Fibroblast of peridontal ligament (primary cell): ENCODE results near the gene ABI3BP.
"Not testable (repeated sequence)": the region's sequence is repeated elsewhere in the genome, so short reads cannot be mapped to it uniquely, and the experiment has no call there.

ENCODE experiments used
- DNase-seq: peaks from one replicate; pipeline ENCODE4 v3.0.0-alpha.2; 2010; ENCODE audit errors: extremely low read depth

Gene ABI3BP

GRCh38 chr3:100947119-100947518 lies 46.1 kb downstream of the ABI3BP start:
- DNase-seq, result no peak

GRCh38 chr3:100946096-100946495 lies 47.1 kb downstream of the ABI3BP start:
- not testable (repeated sequence) for DNase-seq

- no peak for DNase-seq
Observed at GRCh38 chr3:100941451-100941850, 51.8 kb downstream of the ABI3BP start.

GRCh38 chr3:100941041-100941440 lies 52.2 kb downstream of the ABI3BP start:
- no peak for DNase-seq

GRCh38 chr3:100936931-100937330 lies 56.3 kb downstream of the ABI3BP start:
- DNase-seq, result no peak

GRCh38 chr3:100932491-100932890 lies 60.7 kb downstream of the ABI3BP start:
- no peak for DNase-seq

GRCh38 chr3:100928638-100929428 lies 64.4 kb downstream of the ABI3BP start:
- DNase-seq, result peak; percentile 97

- no peak for DNase-seq
Observed at GRCh38 chr3:100927775-100928174, 65.4 kb downstream of the ABI3BP start.

- peak; percentile 37 for DNase-seq
Observed at GRCh38 chr3:100915706-100916495, 77.3 kb downstream of the ABI3BP start.

- DNase-seq, result peak; percentile 43
Observed at GRCh38 chr3:100913870-100914648, 79.2 kb downstream of the ABI3BP start.

GRCh38 chr3:100912976-100913545 lies 80.2 kb downstream of the ABI3BP start:
- DNase-seq, result no peak

GRCh38 chr3:100912571-100912970 lies 80.7 kb downstream of the ABI3BP start:
- no peak for DNase-seq

- no peak for DNase-seq
Observed at GRCh38 chr3:100911956-100912355, 81.3 kb downstream of the ABI3BP start.

GRCh38 chr3:100910986-100911385 lies 82.2 kb downstream of the ABI3BP start:
- DNase-seq, result no peak

- DNase-seq, result peak; percentile 89
Observed at GRCh38 chr3:100902572-100902971, 90.6 kb downstream of the ABI3BP start.

- DNase-seq, result peak; percentile 35
Observed at GRCh38 chr3:100900671-100901335, 92.4 kb downstream of the ABI3BP start.

GRCh38 chr3:100899440-100900091 lies 93.7 kb downstream of the ABI3BP start:
- DNase-seq, result no peak

- no peak for DNase-seq
Observed at GRCh38 chr3:100898681-100899080, 94.5 kb downstream of the ABI3BP start.

- no peak for DNase-seq
Observed at GRCh38 chr3:100896994-100897393, 96.2 kb downstream of the ABI3BP start.

- DNase-seq, result peak; percentile 64
Observed at GRCh38 chr3:100893590-100893989, 99.6 kb downstream of the ABI3BP start.

- no peak for DNase-seq
Observed at GRCh38 chr3:100893108-100893507, 100.1 kb downstream of the ABI3BP start.
